PFSK-1 (cell line): ENCODE results near the gene GBP7.

ENCODE experiments used
- POLR2AphosphoS5 ChIP-seq: IDR thresholded peaks from 2 replicates; pipeline ENCODE4 v1.6.1; 2012; ENCODE audit warnings: low read depth, mild to moderate bottlenecking, control low read depth, low read length, moderate library complexity
- SIN3A ChIP-seq: IDR thresholded peaks from 2 replicates; pipeline ENCODE4 v1.6.1; 2012; ENCODE audit warnings: mild to moderate bottlenecking, low read length, moderate library complexity, borderline replicate concordance; ENCODE audit not compliant: insufficient read depth
- TAF1 ChIP-seq: IDR thresholded peaks from 2 replicates; pipeline ENCODE4 v1.6.1; 2012; ENCODE audit warnings: low read length, control low read depth, borderline replicate concordance; ENCODE audit not compliant: insufficient read depth
- TF ChIP-seq, protein P1 (sequence below), 2 experiments: IDR thresholded peaks; 2 replicates each; pipeline versions ENCODE4 v1.6.1 to v1.8.0; 2011 to 2012; ENCODE audit warnings: low read depth in 2 of 2, low read length in 2 of 2, control low read depth in 1 of 2, inconsistent platforms in 1 of 2, mild to moderate bottlenecking in 1 of 2, moderate library complexity in 1 of 2; ENCODE audit not compliant: insufficient read depth in 1 of 2

DNA sequence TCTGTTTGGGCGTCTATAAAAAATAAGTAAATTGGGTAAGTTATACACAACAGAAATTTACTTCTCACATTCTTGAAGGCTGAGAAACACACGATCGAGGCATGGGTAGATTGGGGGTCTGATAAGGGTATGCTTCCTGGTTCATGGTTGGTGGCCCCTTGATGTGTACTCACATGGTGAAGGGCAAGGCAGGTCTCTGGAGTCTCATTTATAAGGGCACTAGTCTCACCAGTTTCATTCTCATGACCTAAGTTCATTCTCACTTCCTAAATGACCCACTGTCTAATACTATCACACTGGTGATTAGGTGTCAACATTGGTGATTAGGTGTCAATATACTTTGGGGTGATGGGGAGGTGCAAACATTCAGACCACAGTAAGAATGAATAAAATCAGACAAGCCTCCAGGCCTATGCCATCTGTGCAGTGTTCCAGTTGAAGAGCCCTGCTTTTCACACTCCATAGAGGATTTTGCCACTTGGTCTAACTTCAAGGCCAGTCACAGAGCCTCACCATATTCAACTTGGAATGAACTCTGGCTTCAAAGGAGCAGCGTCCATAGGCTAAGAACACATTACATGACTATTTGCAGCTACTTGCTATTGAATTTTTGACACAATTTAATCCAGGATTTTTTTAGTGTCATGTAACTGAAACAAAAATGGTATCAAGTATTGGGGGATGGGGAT, 25.4 kb upstream of the GBP7 start:
- TF ChIP-seq SIN3A (no peak), POLR2AphosphoS5 (no peak), TAF1 (no peak)
- TF ChIP-seq, protein P1, sequence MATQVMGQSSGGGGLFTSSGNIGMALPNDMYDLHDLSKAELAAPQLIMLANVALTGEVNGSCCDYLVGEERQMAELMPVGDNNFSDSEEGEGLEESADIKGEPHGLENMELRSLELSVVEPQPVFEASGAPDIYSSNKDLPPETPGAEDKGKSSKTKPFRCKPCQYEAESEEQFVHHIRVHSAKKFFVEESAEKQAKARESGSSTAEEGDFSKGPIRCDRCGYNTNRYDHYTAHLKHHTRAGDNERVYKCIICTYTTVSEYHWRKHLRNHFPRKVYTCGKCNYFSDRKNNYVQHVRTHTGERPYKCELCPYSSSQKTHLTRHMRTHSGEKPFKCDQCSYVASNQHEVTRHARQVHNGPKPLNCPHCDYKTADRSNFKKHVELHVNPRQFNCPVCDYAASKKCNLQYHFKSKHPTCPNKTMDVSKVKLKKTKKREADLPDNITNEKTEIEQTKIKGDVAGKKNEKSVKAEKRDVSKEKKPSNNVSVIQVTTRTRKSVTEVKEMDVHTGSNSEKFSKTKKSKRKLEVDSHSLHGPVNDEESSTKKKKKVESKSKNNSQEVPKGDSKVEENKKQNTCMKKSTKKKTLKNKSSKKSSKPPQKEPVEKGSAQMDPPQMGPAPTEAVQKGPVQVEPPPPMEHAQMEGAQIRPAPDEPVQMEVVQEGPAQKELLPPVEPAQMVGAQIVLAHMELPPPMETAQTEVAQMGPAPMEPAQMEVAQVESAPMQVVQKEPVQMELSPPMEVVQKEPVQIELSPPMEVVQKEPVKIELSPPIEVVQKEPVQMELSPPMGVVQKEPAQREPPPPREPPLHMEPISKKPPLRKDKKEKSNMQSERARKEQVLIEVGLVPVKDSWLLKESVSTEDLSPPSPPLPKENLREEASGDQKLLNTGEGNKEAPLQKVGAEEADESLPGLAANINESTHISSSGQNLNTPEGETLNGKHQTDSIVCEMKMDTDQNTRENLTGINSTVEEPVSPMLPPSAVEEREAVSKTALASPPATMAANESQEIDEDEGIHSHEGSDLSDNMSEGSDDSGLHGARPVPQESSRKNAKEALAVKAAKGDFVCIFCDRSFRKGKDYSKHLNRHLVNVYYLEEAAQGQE (IDR thresholded peaks at IDR 0.05; ENCODE audit: insufficient read depth in 1 of 2, low read depth in 2 of 2, low read length in 2 of 2) = no peak
